ENCODE measurements around the gene RYR3.

DNA sequence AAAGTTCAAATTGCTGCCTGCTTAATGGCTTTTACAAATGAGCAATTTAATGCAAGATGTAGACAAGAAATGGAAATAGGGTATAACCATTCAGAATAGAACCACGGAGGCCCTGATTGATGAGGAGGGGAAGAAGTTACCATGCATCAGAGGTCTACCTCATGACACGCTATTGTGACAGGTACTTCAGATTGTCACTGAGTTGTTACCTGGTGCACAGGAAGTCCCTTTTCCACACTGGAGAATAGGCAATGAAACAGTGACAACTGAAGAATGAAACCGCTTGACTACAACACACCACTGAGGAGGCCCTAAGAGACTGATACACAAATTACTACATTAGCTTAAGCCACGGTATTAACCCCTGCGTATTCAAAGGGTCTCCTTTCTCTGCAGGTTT lies 251.2 kb downstream of the RYR3 start:
- TF ChIP-seq POLR2A (IDR thresholded peaks at IDR 0.05; ENCODE audit: low read length), result no peak
- TF ChIP-seq GATA1 (IDR thresholded peaks at IDR 0.05; ENCODE audit: low read depth, low read length), result no peak
